HG03439 (cell line): ENCODE measurements around the gene NFE2L3.
A peak's percentile ranks its signal among the peaks of the same experiment; 100 is the strongest.
"Not testable (repeated sequence)": the region's sequence is repeated elsewhere in the genome, so short reads cannot be mapped to it uniquely, and the experiment has no call there.

ENCODE experiments used
- ATAC-seq: cut with Tn5 transposase; IDR thresholded peaks from one replicate; pipeline ENCODE4 v1.9.1; 2021; ENCODE audit warnings: mild to moderate bottlenecking, moderate library complexity; ENCODE audit not compliant: unreplicated experiment

NFE2L3 gene

GRCh38 chr7:26145238-26145637, 6.8 kb upstream of the NFE2L3 start:
- ATAC-seq: no peak

- ATAC-seq: no peak
These were observed 5.0 kb upstream of the NFE2L3 start for GRCh38 chr7:26147030-26147429.

GRCh38 chr7:26147646-26148306, 4.2 kb upstream of the NFE2L3 start:
- not testable (repeated sequence) for ATAC-seq

GRCh38 chr7:26148307-26148700, 3.7 kb upstream of the NFE2L3 start:
- ATAC-seq: not testable (repeated sequence)

- no peak for ATAC-seq
These were observed 2.5 kb upstream of the NFE2L3 start for GRCh38 chr7:26149391-26149977.

- no peak for ATAC-seq
These were observed 902 bp upstream of the NFE2L3 start for GRCh38 chr7:26151096-26151495.

GRCh38 chr7:26151650-26151952, 397 bp upstream of the NFE2L3 start:
- no peak for ATAC-seq

- peak; percentile 19 for ATAC-seq
These were observed 813 bp downstream of the NFE2L3 start for GRCh38 chr7:26152782-26153240.

GRCh38 chr7:26153241-26153822, 1.3 kb downstream of the NFE2L3 start:
- ATAC-seq: no peak

- no peak for ATAC-seq
These were observed 2.1 kb downstream of the NFE2L3 start for GRCh38 chr7:26153823-26154783.

- no peak for ATAC-seq
These were observed 3.8 kb downstream of the NFE2L3 start for GRCh38 chr7:26155531-26156375.

GRCh38 chr7:26156451-26157420, 4.7 kb downstream of the NFE2L3 start:
- ATAC-seq: peak; percentile 34

GRCh38 chr7:26157520-26158105, 5.6 kb downstream of the NFE2L3 start:
- no peak for ATAC-seq

- no peak for ATAC-seq
These were observed 7.2 kb downstream of the NFE2L3 start for GRCh38 chr7:26159243-26159642.

GRCh38 chr7:26160896-26161295, 8.9 kb downstream of the NFE2L3 start:
- no peak for ATAC-seq

GRCh38 chr7:26162431-26162830, 10.4 kb downstream of the NFE2L3 start:
- no peak for ATAC-seq

- ATAC-seq: not testable (repeated sequence)
These were observed 11.8 kb downstream of the NFE2L3 start for GRCh38 chr7:26163804-26164203.

GRCh38 chr7:26165950-26166683, 14.1 kb downstream of the NFE2L3 start:
- ATAC-seq: no peak
